GM21528 (cell line): ENCODE measurements around the gene PCGF1.

Source experiments
- ATAC-seq: cut with Tn5 transposase; IDR thresholded peaks from one replicate; pipeline ENCODE4 v1.9.1; 2021; ENCODE audit warnings: mild to moderate bottlenecking, moderate library complexity; ENCODE audit not compliant: unreplicated experiment, low FRiP score

PCGF1 gene

DNA sequence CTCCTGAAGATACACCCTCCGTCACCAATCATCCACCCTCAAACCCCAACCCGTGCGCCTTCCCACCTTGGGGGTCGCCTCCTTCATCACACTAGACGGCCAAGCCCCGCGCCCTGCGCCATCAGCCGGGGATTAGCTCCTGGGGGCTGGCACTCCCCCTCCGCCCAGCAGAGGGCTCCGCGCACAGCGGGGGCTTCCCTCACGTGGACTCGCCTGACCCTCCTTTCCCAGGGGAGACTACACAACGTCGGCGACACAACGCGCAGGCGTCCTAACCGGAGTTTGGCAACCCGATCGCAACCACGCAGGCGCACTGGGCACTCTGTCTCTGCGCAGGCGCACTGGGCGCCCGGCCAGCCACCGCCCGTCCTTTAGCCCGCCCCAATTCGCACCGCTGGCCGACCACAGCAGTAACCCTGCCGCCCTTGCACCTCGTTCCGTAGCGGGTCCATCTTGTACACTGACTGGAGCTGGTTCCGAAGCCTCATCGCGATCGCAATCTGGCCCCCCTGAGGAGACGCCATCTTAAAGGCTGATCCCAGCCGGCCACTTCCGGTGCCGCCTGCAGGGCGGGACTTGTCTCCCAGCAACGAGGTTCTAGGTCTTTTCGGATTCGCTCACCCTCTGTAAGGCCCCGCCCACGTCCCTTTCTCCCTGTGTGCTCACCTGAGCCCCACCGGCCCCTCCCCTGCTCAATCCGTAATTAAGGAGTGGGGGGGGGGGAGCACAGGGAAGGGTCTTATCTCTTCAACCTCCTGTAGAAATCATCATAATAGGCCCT is at the start of gene PCGF1:
Gene PCGF1, minus strand, starts transcription at position 551 of the 781 bp plus-strand sequence. Its CDS starts 27 bp downstream, at position 524.
- peak; percentile 90 for ATAC-seq

DNA sequence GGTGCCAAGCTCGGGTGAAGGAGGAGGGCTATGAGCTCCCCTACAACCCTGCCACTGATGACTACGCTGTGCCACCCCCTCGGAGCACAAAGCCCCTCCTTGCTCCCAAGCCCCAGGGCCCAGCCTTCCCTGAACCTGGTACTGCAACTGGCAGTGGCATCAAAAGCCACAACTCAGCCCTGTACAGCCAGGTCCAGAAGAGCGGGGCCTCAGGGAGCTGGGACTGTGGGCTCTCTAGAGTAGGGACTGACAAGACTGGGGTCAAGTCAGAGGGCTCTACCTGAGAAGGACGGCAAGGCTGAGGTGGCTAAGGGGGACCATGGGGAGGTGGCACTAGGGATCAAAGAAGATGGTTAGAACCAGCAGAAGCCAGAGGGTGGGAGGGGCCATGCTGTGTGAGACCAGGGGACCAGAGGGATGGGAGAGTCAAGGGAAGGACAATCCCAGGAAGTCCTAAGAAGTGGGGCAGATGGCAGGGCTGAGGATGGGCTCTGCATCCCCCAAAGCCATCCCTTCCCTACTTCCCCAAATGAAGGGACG is 49.4 kb upstream of the PCGF1 start:
- ATAC-seq, result no peak

DNA sequence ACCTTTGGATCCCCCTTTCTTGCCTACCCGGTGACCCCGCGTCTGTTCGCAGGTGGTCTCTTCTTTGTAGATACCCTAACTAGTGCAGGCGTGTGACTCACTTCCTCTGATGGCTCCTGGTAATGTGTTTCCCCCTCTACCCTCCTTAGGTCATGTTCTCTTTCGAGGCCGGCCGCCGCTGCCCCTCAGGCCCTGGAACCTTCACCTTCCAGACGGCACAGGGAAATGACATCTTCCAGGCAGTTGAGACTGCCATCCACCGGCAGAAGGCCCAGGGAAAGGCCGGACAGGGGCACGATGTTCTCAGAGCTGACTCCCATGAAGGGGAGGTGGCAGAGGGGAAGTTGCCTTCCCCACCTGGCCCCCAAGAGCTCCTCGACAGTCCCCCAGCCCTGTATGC is 48.7 kb upstream of the PCGF1 start:
- ATAC-seq, result no peak

- no peak for ATAC-seq
These were observed 48.2 kb upstream of the PCGF1 start for GRCh38 chr2:74555610-74556103.

GRCh38 chr2:74554820-74555531 is 47.5 kb upstream of the PCGF1 start:
- peak; percentile 48 for ATAC-seq

DNA sequence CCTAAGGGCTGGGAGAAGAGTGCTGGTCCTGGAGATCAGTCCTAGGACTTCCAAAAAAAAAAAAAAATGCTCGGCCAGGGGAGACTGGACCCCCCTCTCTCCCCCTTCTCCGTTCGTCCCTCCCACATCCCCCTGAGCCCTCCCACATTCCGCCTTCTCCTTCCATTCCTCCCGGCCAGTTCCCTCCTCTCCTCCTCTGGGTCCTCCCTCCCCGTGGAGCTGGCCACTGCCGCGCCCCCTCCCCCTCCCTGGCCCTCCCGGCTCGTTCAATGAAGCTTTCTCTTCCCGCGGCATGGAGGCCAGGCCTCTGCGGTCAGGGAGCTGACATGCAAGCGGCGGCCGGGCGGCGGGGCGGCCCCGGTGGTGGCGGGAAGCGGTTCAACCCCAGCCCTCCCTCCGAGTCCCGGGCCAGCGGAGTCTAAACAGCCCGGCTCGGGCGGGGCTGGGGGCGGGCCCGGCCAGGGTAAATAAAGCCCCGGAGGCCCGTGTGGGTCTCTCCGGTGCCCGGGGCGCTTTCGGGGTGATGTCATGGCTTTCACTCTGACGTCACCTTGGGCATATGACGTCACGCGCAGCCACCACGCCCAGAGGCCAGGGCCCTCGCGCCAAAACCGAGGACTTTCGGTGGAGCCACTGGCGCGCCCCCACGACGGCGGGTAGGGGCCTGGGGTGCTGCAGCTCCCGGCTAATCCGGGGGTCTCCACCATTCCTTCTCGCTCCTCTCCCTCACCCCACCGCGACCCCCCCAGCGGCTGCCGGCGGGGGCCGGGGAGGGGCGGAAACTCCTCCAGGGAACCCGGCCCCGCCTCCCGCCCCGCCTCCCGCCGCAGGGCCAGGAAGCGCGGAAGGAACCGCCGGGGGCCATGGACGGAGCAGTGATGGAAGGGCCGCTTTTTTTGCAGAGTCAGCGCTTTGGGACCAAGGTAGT is 46.7 kb upstream of the PCGF1 start, which contains the start of the genes DOK1 and LOXL3:
Gene DOK1, plus strand, starts transcription at position 829 of the 928 bp plus-strand sequence. Its CDS starts 35 bp downstream, at position 864.
Gene LOXL3, minus strand, starts transcription at position 51 of the 928 bp plus-strand sequence. CDS start 1,308 bp downstream, outside the sequence.
- peak; percentile 54 for ATAC-seq

DNA sequence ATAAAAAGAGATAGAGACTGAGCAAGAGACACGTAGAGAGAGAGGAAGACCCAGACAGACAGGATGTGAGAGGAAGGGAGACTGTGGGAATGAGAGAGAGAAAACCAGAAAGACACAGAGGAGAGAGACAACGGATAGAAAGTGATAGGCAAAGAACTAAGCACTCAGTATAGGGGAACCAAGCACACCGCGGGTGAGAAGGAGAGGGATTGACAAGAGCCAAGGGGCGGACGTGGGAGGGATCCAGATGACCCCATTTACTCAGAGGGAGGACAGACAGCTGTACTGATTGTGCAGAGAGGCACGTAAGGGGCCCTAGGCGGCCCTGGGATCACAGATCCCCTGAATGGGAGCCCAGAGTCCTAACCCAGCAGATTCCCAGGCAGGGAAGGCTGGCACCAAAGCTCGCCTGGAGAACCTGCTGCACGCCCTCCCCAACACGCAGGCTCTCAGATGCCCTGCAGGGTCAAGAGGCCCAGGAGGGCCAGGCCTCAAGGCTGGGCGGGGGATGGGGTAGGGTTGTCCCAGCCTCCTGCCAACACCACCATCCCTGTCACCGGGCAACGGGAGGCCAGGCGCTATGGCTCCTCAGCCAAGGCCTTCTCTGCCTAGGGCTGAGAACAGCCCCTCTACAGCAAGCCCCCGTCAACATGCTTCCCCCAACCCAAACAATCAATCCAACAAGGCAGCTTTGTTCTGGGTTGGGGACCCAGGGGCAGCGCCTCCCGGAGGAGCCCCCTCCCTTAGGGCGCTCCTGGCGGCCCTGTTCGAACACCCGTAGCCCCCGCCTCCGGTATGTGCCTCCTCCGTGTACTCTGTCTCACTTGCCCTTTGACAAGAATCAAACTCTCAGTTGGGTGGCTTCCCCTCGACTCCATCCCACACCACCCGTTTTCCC is 45.7 kb upstream of the PCGF1 start:
- ATAC-seq, result no peak

GRCh38 chr2:74551942-74552913 is 44.7 kb upstream of the PCGF1 start:
- ATAC-seq, result no peak

DNA sequence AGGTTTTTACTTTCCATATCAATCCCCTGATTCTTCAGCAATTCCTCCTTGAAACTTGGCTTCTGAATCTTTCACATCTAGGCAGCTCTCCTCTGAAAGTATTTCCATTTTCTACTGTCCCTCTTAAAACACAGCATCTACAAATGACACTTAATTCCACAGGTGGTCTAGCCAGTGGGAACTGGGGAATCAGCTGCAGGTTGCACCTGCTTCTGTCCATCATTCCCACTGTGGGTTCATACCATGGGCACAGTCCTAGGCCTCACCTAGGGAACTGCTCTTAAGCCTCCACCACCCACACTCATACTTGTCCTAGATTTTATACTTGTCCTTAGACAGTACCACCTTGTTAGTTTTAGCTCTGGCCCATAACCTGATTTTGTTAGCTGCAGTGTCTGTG is 44.0 kb upstream of the PCGF1 start:
- no peak for ATAC-seq

DNA sequence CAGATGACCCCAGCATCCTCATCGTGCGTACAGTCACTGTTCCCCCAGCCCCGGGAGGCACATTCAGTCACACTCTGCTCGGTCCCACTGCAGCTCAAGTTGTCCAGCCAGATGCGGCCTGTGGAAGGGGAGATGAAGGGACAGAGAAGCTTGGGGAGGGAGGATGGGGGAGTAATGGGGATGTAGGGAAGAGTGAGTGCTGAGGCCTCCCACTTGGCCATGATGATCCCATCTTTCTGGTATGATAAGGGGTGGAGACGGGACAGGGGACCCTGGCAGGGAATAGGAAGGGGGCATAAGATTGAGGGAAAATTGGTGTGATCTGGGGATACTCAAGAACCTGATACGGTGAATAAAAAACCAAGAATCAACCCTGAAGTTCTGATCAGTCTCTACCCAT is 42.7 kb upstream of the PCGF1 start:
- no peak for ATAC-seq

- ATAC-seq, result peak; percentile 49
These were observed 41.7 kb upstream of the PCGF1 start for GRCh38 chr2:74548900-74549826.

GRCh38 chr2:74548285-74548899 is 40.9 kb upstream of the PCGF1 start:
- ATAC-seq, result no peak

DNA sequence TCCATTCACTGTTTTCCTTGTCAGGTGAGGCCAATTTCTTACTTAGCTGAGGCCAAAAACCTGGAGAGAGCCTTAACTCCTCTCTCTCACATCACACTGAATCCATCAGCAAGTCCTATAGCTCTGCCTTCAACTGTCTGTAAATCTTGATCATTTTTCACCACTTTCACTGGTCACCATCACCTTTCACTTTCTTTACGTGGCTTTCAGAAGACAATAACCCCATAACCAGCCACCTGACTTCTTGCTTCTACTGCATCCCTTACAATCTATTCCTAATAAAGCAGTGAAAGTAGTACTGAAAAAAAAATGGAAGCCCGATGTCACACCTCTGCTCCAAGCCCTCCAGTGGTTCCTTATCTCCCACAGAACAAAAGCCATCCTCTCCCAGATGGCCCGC is 38.5 kb upstream of the PCGF1 start:
- no peak for ATAC-seq

- ATAC-seq, result no peak
These were observed 37.1 kb upstream of the PCGF1 start for GRCh38 chr2:74544634-74545033.

DNA sequence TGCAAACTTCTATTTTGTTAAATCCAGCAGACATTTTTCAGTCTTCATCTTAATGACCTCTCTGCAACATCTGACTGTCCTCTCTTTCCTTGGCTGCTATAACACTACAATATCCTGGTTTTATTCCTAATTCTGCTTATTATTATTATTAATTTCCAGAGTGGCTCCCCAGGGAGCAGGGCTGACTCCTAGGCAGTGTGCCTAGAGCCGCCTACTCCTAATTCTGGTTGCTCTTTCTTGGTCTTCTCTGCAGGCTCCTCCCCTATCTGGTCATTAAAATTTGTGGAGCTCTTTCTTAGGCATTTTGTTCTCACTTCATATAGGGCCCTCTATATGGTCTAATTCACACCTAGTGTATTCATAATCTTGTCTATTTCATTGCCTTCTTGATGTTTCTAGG is 35.5 kb upstream of the PCGF1 start:
- ATAC-seq, result no peak

DNA sequence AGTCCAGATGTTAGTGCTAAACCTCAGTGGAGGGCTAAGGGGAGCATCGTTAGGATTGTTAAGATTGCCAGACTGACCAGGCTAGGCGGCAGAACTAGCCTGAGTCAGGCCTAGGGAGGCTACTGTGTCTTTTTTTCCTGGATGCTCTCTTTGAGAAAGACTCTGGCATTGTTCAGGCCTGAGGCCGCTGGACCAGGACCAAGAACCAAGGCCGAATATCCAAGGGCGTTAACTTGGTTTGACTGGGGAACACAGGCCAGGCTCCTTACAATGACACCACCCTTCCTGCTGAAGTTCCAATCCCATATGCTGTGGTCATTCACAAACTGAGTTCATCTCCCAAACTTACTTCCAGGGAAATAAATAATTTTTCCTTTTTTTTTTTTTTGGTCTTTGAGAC is 32.8 kb upstream of the PCGF1 start:
- no peak for ATAC-seq
